PC-3 (cell line): Measurements from ENCODE around the gene OVAAL. TPM values are rescaled to one million over a fixed set of nuclear protein-coding genes. Genes with fewer than 3 reads are reported as not detected.

ENCODE experiments used
- ATAC-seq: fragments of 200-7000 bp; cut with Tn5 transposase; 2 replicates; pipeline ENCODE4 v1.9.1; 2020; ENCODE audit warnings: mild to moderate bottlenecking, moderate library complexity
- BruUV-seq: library from RNA; stranded (reverse); fragments of 400-500 nt; replicated peaks from 2 replicates; lab custom pipeline; 2021; lab: Mats Ljungman, UMichigan
- CTCF ChIA-PET: fragments of 300-600 bp; sonication (Branson Sonifier 250); formaldehyde crosslinking; loops from one replicate; lab custom pipeline; 2022; ENCODE audit warnings: antibody characterized with exemption; lab: Charles Lee
- POLR2A ChIA-PET: fragments of 300-600 bp; sonication (Branson Sonifier 250); formaldehyde crosslinking; loops from one replicate; lab custom pipeline; 2022; ENCODE audit warnings: antibody characterized with exemption; ENCODE audit not compliant: unreplicated experiment; lab: Charles Lee
- DNase-seq: peaks from one replicate; pipeline ENCODE4 v3.0.0-alpha.2; 2015
- H2AFZ ChIP-seq: fragments of 300-600 bp; sonication (generic); 2 replicates; pipeline ENCODE4 v1.6.0; 2016; ENCODE audit warnings: antibody characterized with exemption, low read length
- H3F3A ChIP-seq: fragments of 300-600 bp; sonication (generic); one replicate; pipeline ENCODE4 v1.6.0; 2017; ENCODE audit warnings: antibody characterized with exemption, low read length, control low read depth, mild to moderate bottlenecking; ENCODE audit not compliant: unreplicated experiment
- H3K27ac ChIP-seq: fragments of 300-600 bp; sonication (generic); 2 replicates; pipeline ENCODE4 v1.5.1; 2016; ENCODE audit warnings: mild to moderate bottlenecking, low read length
- H3K27me3 ChIP-seq: fragments of 300-600 bp; sonication (generic); 2 replicates; pipeline ENCODE4 v1.6.1; 2016; ENCODE audit warnings: low read length, mixed read lengths
- H3K36me3 ChIP-seq: fragments of 300-600 bp; sonication (generic); 2 replicates; pipeline ENCODE4 v1.6.1; 2016; ENCODE audit warnings: low read depth, mixed run types, low read length, mixed read lengths
- H3K4me1 ChIP-seq: fragments of 300-600 bp; sonication (generic); 2 replicates; pipeline ENCODE4 v1.5.1; 2016; ENCODE audit warnings: low read length; ENCODE audit not compliant: insufficient read depth
- H3K4me2 ChIP-seq: fragments of 300-600 bp; sonication (generic); 2 replicates; pipeline ENCODE4 v1.6.0; 2016; ENCODE audit warnings: low read length
- H3K4me3 ChIP-seq: fragments of 300-600 bp; sonication (generic); 2 replicates; pipeline ENCODE4 v1.5.1; 2016; ENCODE audit warnings: mild to moderate bottlenecking, low read length, mixed read lengths
- H3K79me2 ChIP-seq: fragments of 300-600 bp; sonication (generic); 2 replicates; pipeline ENCODE4 v1.6.1; 2017; ENCODE audit warnings: low read length, mixed read lengths
- H3K9ac ChIP-seq: fragments of 300-600 bp; sonication (generic); 2 replicates; pipeline ENCODE4 v1.6.0; 2016; ENCODE audit warnings: mild to moderate bottlenecking, low read length
- H3K9me2 ChIP-seq: fragments of 300-600 bp; sonication (generic); replicated peaks from 2 replicates; pipeline ENCODE4 v1.6.1; 2016; ENCODE audit warnings: mixed run types, low read length, mixed read lengths
- H3K9me3 ChIP-seq: fragments of 300-600 bp; sonication (generic); 2 replicates; pipeline ENCODE4 v1.6.1; 2016; ENCODE audit warnings: low read length, mixed read lengths
- H4K20me1 ChIP-seq: fragments of 300-600 bp; sonication (generic); 2 replicates; pipeline ENCODE4 v1.6.1; 2016; ENCODE audit warnings: low read length, mixed read lengths
- EZH2 ChIP-seq: fragments of 300-600 bp; sonication (generic); IDR thresholded peaks from one replicate; pipeline ENCODE4 v1.6.1; 2017; ENCODE audit warnings: antibody characterized with exemption, mild to moderate bottlenecking, low read length; ENCODE audit not compliant: unreplicated experiment
- EZH2phosphoT487 ChIP-seq: fragments of 300-600 bp; sonication (generic); IDR thresholded peaks from 2 replicates; pipeline ENCODE4 v1.6.1; 2018; ENCODE audit warnings: mild to moderate bottlenecking, antibody characterized with exemption, low read length, borderline replicate concordance
- intact Hi-C: fragments of 100-400 bp; cut with micrococcal nuclease; formaldehyde crosslinking; loops from 2 replicates; pipeline ENCODE4 v1.9.0; 2023
- total RNA-seq: library from RNA; depleted of rRNA; stranded (reverse); fragments of >200 nt; gene quantifications from 2 replicates; pipeline ENCODE4 v1.2.3, GENCODE V29; 2014
- TF ChIP-seq, protein P1 (sequence below): fragments of 300-600 bp; sonication (generic); conservative IDR thresholded peaks from 2 replicates; pipeline ENCODE4 v1.5.1; 2017; ENCODE audit warnings: antibody characterized with exemption, low read depth, mild to moderate bottlenecking, low read length

OVAAL gene
- total RNA-seq, 1 experiment from 2014 or later = not detected

DNA sequence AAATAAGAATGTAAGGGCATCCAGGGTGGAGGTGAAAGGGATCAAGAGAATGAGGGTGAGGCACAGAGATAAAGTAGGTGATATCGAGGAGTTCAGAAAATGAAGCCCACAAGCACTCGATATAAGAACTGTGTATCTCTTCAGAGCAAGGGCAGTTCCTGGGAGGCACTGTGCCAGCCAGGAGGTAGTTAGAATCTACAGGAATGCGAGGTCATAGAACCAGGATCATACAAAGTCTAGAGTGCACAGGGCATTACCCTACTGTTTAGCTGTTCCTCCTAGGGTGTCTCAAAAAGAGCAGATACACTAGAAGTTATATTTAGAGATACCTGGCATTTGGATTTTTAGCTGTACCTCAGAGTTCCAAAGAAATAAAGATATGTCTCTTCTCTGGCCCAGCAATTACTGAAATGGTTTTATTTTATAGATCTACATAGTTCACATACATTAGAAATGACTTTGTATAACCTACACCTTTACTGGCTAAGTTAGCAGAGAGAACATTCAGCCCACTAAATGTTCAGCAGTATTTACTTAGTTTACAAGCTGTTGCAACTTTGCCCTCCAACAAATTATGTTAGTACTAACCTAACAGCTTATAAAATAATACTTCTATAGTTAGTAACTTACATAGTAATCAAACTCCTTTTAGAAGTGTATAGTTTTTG is 1.6 kb downstream of the OVAAL start:
- TF ChIP-seq EZH2 (no peak), EZH2phosphoT487 (no peak)
- TF ChIP-seq, protein P1, sequence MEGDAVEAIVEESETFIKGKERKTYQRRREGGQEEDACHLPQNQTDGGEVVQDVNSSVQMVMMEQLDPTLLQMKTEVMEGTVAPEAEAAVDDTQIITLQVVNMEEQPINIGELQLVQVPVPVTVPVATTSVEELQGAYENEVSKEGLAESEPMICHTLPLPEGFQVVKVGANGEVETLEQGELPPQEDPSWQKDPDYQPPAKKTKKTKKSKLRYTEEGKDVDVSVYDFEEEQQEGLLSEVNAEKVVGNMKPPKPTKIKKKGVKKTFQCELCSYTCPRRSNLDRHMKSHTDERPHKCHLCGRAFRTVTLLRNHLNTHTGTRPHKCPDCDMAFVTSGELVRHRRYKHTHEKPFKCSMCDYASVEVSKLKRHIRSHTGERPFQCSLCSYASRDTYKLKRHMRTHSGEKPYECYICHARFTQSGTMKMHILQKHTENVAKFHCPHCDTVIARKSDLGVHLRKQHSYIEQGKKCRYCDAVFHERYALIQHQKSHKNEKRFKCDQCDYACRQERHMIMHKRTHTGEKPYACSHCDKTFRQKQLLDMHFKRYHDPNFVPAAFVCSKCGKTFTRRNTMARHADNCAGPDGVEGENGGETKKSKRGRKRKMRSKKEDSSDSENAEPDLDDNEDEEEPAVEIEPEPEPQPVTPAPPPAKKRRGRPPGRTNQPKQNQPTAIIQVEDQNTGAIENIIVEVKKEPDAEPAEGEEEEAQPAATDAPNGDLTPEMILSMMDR = no peak
- 0 out of 2 replicates have a peak, but pooled peaks cover 9% of the 10 kb centered on the region for H3K4me1 ChIP-seq
- intact Hi-C loops = no loop called here
- no peak overlapping the region for H3K4me3 ChIP-seq
- H3K9me3 ChIP-seq = no peaks in the 10 kb centered on the region
- no peak overlapping the region for H2AFZ ChIP-seq
- H3K36me3 ChIP-seq = no peaks in the 10 kb centered on the region
- no peak overlapping the region for H3K9ac ChIP-seq
- POLR2A ChIA-PET = no interaction called here
- ATAC-seq (peak; percentile 33; the same call in 1 of the 2 replicates), DNase-seq (no peak)
- no TSS peak for BruUV-seq
- no peak overlapping the region for H3K27ac ChIP-seq
- H3K27me3 ChIP-seq = no peaks in the 10 kb centered on the region
- H3K9me2 ChIP-seq = no peaks in the 10 kb centered on the region
- H4K20me1 ChIP-seq = no peaks in the 10 kb centered on the region
- H3K79me2 ChIP-seq = no peaks in the 10 kb centered on the region
- H3F3A ChIP-seq = no peaks in the 10 kb centered on the region
- CTCF ChIA-PET = no interaction called here
- no peak overlapping the region for H3K4me2 ChIP-seq

DNA sequence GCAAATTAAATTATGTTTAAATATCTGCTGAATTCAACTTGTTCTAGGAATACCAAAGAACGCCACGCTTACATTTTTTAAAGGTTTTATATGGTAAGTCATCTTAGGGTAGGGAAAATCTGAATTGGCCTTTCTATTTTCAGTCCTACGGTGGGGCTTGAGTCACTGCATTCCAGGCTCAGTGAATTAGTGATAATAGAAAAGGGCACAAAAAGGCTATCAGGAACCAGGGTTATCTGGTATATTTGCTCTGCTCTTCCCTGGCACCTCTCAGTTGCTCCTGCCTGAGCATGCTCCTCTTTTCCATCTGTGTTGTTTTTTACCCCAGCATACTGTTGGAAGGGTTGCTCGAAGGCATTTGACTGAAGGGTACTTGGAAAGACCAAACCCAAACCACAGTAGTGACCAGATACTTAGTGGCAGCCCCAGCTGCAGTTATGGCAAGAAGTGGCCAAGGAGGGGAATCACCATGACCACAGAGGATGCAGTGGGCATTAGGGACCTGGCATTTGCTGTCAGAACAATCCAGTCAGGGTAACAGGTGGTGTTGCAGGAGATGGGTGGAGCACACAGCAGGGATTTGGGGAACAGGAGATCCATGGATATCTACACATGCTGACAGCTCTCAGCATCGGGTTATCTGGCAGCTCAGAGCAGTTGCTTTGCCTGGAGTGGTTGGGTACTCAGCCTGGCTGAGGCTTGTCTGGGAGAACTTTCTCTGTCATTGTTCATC is 2.3 kb downstream of the OVAAL start:
- ChIA-PET POLR2A (no interaction called here), CTCF (no interaction called here)
- H3K9me3 ChIP-seq = no peaks in the 10 kb centered on the region
- no peaks in the 10 kb centered on the region for H3K27me3 ChIP-seq
- H3K79me2 ChIP-seq = no peaks in the 10 kb centered on the region
- 0 out of 2 replicates have a peak, but pooled peaks cover 9% of the 10 kb centered on the region for H3K4me1 ChIP-seq
- H3K27ac ChIP-seq = no peak overlapping the region
- no peak overlapping the region for H2AFZ ChIP-seq
- intact Hi-C loops = no loop called here
- TF ChIP-seq EZH2phosphoT487 = no peak
- no peak for TF ChIP-seq EZH2
- TF ChIP-seq, protein P1 = no peak
- H3K4me2 ChIP-seq = no peak overlapping the region
- no peak for ATAC-seq
- no TSS peak for BruUV-seq
- H3K9ac ChIP-seq = no peak overlapping the region
- no peaks in the 10 kb centered on the region for H4K20me1 ChIP-seq
- no peaks in the 10 kb centered on the region for H3K36me3 ChIP-seq
- H3F3A ChIP-seq = no peaks in the 10 kb centered on the region
- H3K9me2 ChIP-seq = no peaks in the 10 kb centered on the region
- H3K4me3 ChIP-seq = no peak overlapping the region
- DNase-seq = peak; percentile 3

DNA sequence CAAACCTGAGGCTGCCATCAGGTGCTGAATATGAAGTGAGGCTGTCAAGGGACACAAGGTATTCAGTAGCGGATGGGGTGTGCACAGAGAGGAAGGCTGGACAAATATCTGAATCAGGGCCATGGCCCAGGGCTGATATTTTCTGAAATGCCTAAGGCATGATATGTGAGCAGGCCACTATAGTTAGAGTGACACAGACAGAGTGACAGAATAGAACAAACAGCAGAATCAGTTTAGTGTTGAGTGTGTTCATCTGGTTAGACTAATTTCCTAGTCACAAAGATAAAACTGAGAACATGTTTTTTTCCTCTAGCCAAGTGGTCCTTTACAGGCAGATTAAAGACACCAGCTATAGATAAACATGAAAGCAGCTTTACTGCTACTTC is 3.9 kb downstream of the OVAAL start:
- H3K9me3 ChIP-seq = no peaks in the 10 kb centered on the region
- ATAC-seq (no peak), DNase-seq (no peak)
- H3K4me1 ChIP-seq = 0 out of 2 replicates have a peak, but pooled peaks cover 9% of the 10 kb centered on the region
- no peaks in the 10 kb centered on the region for H3F3A ChIP-seq
- H3K4me3 ChIP-seq = no peak overlapping the region
- H3K36me3 ChIP-seq = no peaks in the 10 kb centered on the region
- no peaks in the 10 kb centered on the region for H3K9me2 ChIP-seq
- H3K27ac ChIP-seq = no peak overlapping the region
- H2AFZ ChIP-seq = peak overlapping the region; percentile 50; the same call in 1 of the 2 replicates
- H3K4me2 ChIP-seq = no peak overlapping the region
- H4K20me1 ChIP-seq = no peaks in the 10 kb centered on the region
- H3K79me2 ChIP-seq = no peaks in the 10 kb centered on the region
- H3K9ac ChIP-seq = no peak overlapping the region
- TF ChIP-seq EZH2 (no peak), EZH2phosphoT487 (no peak)
- TF ChIP-seq, protein P1 = no peak
- H3K27me3 ChIP-seq = no peaks in the 10 kb centered on the region
- CTCF ChIA-PET = no interaction called here
- no TSS peak for BruUV-seq
- POLR2A ChIA-PET = no interaction called here
- intact Hi-C loops = no loop called here
